Thoracic aorta (tissue), 2 donors: ENCODE results near the gene SLC9A3. TPM values are rescaled to one million over a fixed set of nuclear protein-coding genes. Genes with fewer than 3 reads are reported as not detected.

Experiments used
- ATAC-seq: fragments of 150-250 bp; one replicate; pipeline ENCODE4 v1.8.0; 2017; ENCODE audit warnings: low read depth; ENCODE audit not compliant: insufficient number of reproducible peaks, low FRiP score
- DNase-seq: peaks from one replicate; pipeline ENCODE4 v3.0.0-alpha.2; 2020; ENCODE audit warnings: low spot score
- H3K27ac ChIP-seq, 2 donors: fragments of 200-600 bp; sonication (generic); 1 replicate in 1 of 2; 2 replicates in 1 of 2; pipeline ENCODE4 v1.5.1; 2016; ENCODE audit warnings: mild to moderate bottlenecking in 2 of 2, moderate library complexity in 2 of 2
- H3K27me3 ChIP-seq: fragments of 200-600 bp; sonication (generic); replicated peaks from 2 replicates; pipeline ENCODE4 v1.6.0; 2016; ENCODE audit warnings: mild to moderate bottlenecking; ENCODE audit not compliant: insufficient read depth
- H3K36me3 ChIP-seq: fragments of 200-600 bp; sonication (generic); one replicate; pipeline ENCODE4 v1.5.1; 2016
- H3K4me1 ChIP-seq, 2 donors: fragments of 200-600 bp; sonication (generic); 1 replicate in 1 of 2; 2 replicates in 1 of 2; pipeline versions ENCODE4 v1.5.1 to v1.6.0; 2016; ENCODE audit warnings: low read depth in 2 of 2, mild to moderate bottlenecking in 1 of 2; ENCODE audit not compliant: control insufficient read depth in 1 of 2
- H3K4me3 ChIP-seq: fragments of 200-600 bp; sonication (generic); 2 replicates; pipeline ENCODE4 v1.5.1; 2016; ENCODE audit warnings: mild to moderate bottlenecking
- H3K9me3 ChIP-seq: fragments of 200-600 bp; sonication (generic); 2 replicates; pipeline ENCODE4 v1.5.1; 2016
- CTCF ChIP-seq: fragments of 200-600 bp; sonication (generic); IDR thresholded peaks from one replicate; pipeline ENCODE4 v1.5.1; 2019; ENCODE audit warnings: antibody characterized with exemption
- total RNA-seq, 2 donors: library from RNA; depleted of rRNA; stranded (reverse); fragments of >200 nt; gene quantifications; one replicate each; pipeline versions ENCODE4 v1.1.0 to v1.2.3, GENCODE V29; 2016

The SLC9A3 gene
- total RNA-seq, 2 donors from 2014 or later: 1.6 to 1.8 TPM

- peak within 1 kb of the TSS; percentile 99 for H3K4me3 ChIP-seq
- H3K36me3 ChIP-seq: peaks cover 7% of the 10 kb centered on the region
- no peak for TF ChIP-seq CTCF
- no peak for DNase-seq
- H3K4me1 ChIP-seq: peaks cover 11 to 19% of the 10 kb centered on the region in 2 donors
- no peaks in the 10 kb centered on the region for H3K27me3 ChIP-seq
- H3K27ac ChIP-seq: peak within 1 kb of the TSS; percentile 67 to 81
- ATAC-seq: no peak
- H3K9me3 ChIP-seq: no peaks in the 10 kb centered on the region
Measured at GRCh38 chr5:442335-443238, 81.7 kb downstream of the SLC9A3 start, which contains the start of gene EXOC3. Gene EXOC3 (plus strand): TSS chr5:443176. CDS start chr5:446206, 3,030 bp downstream.

GRCh38 chr5:441996-442334, 82.3 kb downstream of the SLC9A3 start:
- TF ChIP-seq CTCF: no peak
- DNase-seq: no peak
- Histone ChIP-seq H3K36me3 (peaks cover 1% of the 10 kb centered on the region), H3K9me3 (no peaks in the 10 kb centered on the region), H3K27me3 (no peaks in the 10 kb centered on the region), H3K4me1 (peaks cover 11 to 19% of the 10 kb centered on the region in 2 donors), H3K4me3 (peak overlapping the region; percentile 99), H3K27ac (no peak overlapping the region)
- ATAC-seq: no peak

- Histone ChIP-seq H3K4me1 (peaks cover 11 to 19% of the 10 kb centered on the region in 2 donors), H3K27me3 (no peaks in the 10 kb centered on the region), H3K36me3 (no peaks in the 10 kb centered on the region), H3K4me3 (no peak overlapping the region), H3K9me3 (no peaks in the 10 kb centered on the region), H3K27ac (no peak overlapping the region)
- TF ChIP-seq CTCF: no peak
- ATAC-seq: no peak
- no peak for DNase-seq
Measured at GRCh38 chr5:440401-441201, 83.6 kb downstream of the SLC9A3 start.

GRCh38 chr5:439636-440035, 84.6 kb downstream of the SLC9A3 start:
- DNase-seq (no peak), ATAC-seq (no peak)
- H3K27me3 ChIP-seq: no peaks in the 10 kb centered on the region
- no peaks in the 10 kb centered on the region for H3K36me3 ChIP-seq
- TF ChIP-seq CTCF: no peak
- no peak overlapping the region for H3K27ac ChIP-seq
- no peaks in the 10 kb centered on the region for H3K9me3 ChIP-seq
- H3K4me1 ChIP-seq: peaks cover 11 to 18% of the 10 kb centered on the region in 2 donors
- no peak overlapping the region for H3K4me3 ChIP-seq

GRCh38 chr5:439181-439580, 85.1 kb downstream of the SLC9A3 start:
- Histone ChIP-seq H3K4me1 (peaks cover 11 to 13% of the 10 kb centered on the region in 2 donors), H3K36me3 (no peaks in the 10 kb centered on the region), H3K27me3 (no peaks in the 10 kb centered on the region), H3K4me3 (no peak overlapping the region), H3K27ac (no peak overlapping the region), H3K9me3 (no peaks in the 10 kb centered on the region)
- DNase-seq: no peak
- no peak for ATAC-seq
- TF ChIP-seq CTCF: no peak
